Activated T-cell treated with anti-CD3 and anti-CD28 coated beads, Interleukin-2, amount 50 U/mL, for 4 hours (primary cell): Measurements from ENCODE around the gene PRR29. TPM values are rescaled to one million over a fixed set of nuclear protein-coding genes. Genes with fewer than 3 reads are reported as not detected.
"Not testable (repeated sequence)": the region's sequence is repeated elsewhere in the genome, so short reads cannot be mapped to it uniquely, and the experiment has no call there.

Experiments
- ATAC-seq, 2 donors: fragments of 200-7000 bp; cut with Tn5 transposase; one replicate each; pipeline ENCODE4 v1.10.0; 2021
- DNase-seq: peaks from one replicate; pipeline ENCODE4 v3.0.0-alpha.2; 2020
- H3K27me3 Mint-ChIP-seq: one replicate; pipeline ENCODE4 v1.8.0; 2021; ENCODE audit warnings: low read depth, mixed read lengths
- H3K36me3 Mint-ChIP-seq: one replicate; pipeline ENCODE4 v1.8.0; 2022; ENCODE audit warnings: mixed read lengths; ENCODE audit not compliant: insufficient read depth
- H3K4me1 Mint-ChIP-seq: one replicate; pipeline ENCODE4 v1.8.0; 2021; ENCODE audit warnings: low read depth, mixed read lengths
- H3K4me3 Mint-ChIP-seq: one replicate; pipeline ENCODE4 v1.8.0; 2021; ENCODE audit warnings: mild to moderate bottlenecking, moderate library complexity, mixed read lengths
- H3K9me3 Mint-ChIP-seq: one replicate; pipeline ENCODE4 v1.8.0; 2021; ENCODE audit warnings: mixed read lengths
- total RNA-seq, 3 donors: library from RNA; stranded (reverse); gene quantifications; one replicate each; pipeline ENCODE4 v1.2.1, GENCODE V29; 2021

PRR29 gene
- total RNA-seq, 3 donors from 2014 or later: 0.16 TPM; not detected in 2

GRCh38 chr17:64007838-64008282 is 9.7 kb downstream of the PRR29 start:
- ATAC-seq (no peak), DNase-seq (no peak)
- peaks cover 29% of the 10 kb centered on the region for H3K36me3 Mint-ChIP-seq
- peaks cover 57% of the 10 kb centered on the region for H3K4me1 Mint-ChIP-seq
- no peak overlapping the region for H3K4me3 Mint-ChIP-seq
- no peaks in the 10 kb centered on the region for H3K27me3 Mint-ChIP-seq
- H3K9me3 Mint-ChIP-seq: no peaks in the 10 kb centered on the region

GRCh38 chr17:64008346-64008745 is 10.2 kb downstream of the PRR29 start:
- Mint-ChIP-seq H3K4me1 (peaks cover 62% of the 10 kb centered on the region), H3K4me3 (no peak overlapping the region), H3K9me3 (no peaks in the 10 kb centered on the region), H3K36me3 (peaks cover 28% of the 10 kb centered on the region), H3K27me3 (no peaks in the 10 kb centered on the region)
- DNase-seq (no peak), ATAC-seq (no peak)

GRCh38 chr17:64008830-64009229 is 10.7 kb downstream of the PRR29 start:
- peaks cover 24% of the 10 kb centered on the region for H3K36me3 Mint-ChIP-seq
- no peaks in the 10 kb centered on the region for H3K27me3 Mint-ChIP-seq
- ATAC-seq (no peak), DNase-seq (no peak)
- peaks cover 66% of the 10 kb centered on the region for H3K4me1 Mint-ChIP-seq
- no peak overlapping the region for H3K4me3 Mint-ChIP-seq
- no peaks in the 10 kb centered on the region for H3K9me3 Mint-ChIP-seq

- DNase-seq: no peak
- H3K9me3 Mint-ChIP-seq: no peaks in the 10 kb centered on the region
- peaks cover 18% of the 10 kb centered on the region for H3K36me3 Mint-ChIP-seq
- H3K4me1 Mint-ChIP-seq: peaks cover 73% of the 10 kb centered on the region
- no peak overlapping the region for H3K4me3 Mint-ChIP-seq
- ATAC-seq: no peak
- no peaks in the 10 kb centered on the region for H3K27me3 Mint-ChIP-seq
These were observed 11.6 kb downstream of the PRR29 start for GRCh38 chr17:64009571-64010402.

GRCh38 chr17:64015447-64015846 is 17.3 kb downstream of the PRR29 start:
- ATAC-seq: no peak
- H3K4me3 Mint-ChIP-seq: peak overlapping the region; percentile 58
- peaks cover 16% of the 10 kb centered on the region for H3K36me3 Mint-ChIP-seq
- no peaks in the 10 kb centered on the region for H3K27me3 Mint-ChIP-seq
- DNase-seq: no peak
- peaks cover 69% of the 10 kb centered on the region for H3K4me1 Mint-ChIP-seq
- no peaks in the 10 kb centered on the region for H3K9me3 Mint-ChIP-seq

- DNase-seq: no peak
- Mint-ChIP-seq H3K4me1 (peaks cover 68% of the 10 kb centered on the region), H3K9me3 (no peaks in the 10 kb centered on the region), H3K36me3 (peaks cover 11% of the 10 kb centered on the region), H3K27me3 (no peaks in the 10 kb centered on the region), H3K4me3 (peak overlapping the region; percentile 79)
- ATAC-seq: no peak
These were observed 18.2 kb downstream of the PRR29 start for GRCh38 chr17:64016231-64016784.

GRCh38 chr17:64016974-64017373 is 18.8 kb downstream of the PRR29 start:
- Mint-ChIP-seq H3K9me3 (no peaks in the 10 kb centered on the region), H3K36me3 (peaks cover 7% of the 10 kb centered on the region), H3K4me3 (peak overlapping the region; percentile 79), H3K4me1 (peaks cover 65% of the 10 kb centered on the region), H3K27me3 (no peaks in the 10 kb centered on the region)
- ATAC-seq (no peak), DNase-seq (no peak)

GRCh38 chr17:64017381-64017980 is 19.3 kb downstream of the PRR29 start:
- DNase-seq: no peak

GRCh38 chr17:64019551-64019961 is 21.4 kb downstream of the PRR29 start:
- not testable (repeated sequence) for H3K27me3 Mint-ChIP-seq, H3K9me3 Mint-ChIP-seq, H3K36me3 Mint-ChIP-seq, DNase-seq
- ATAC-seq: peak; percentile 8 to 12
- Mint-ChIP-seq H3K4me3 (peak overlapping the region; percentile 95), H3K4me1 (peaks cover 68% of the 10 kb centered on the region)

More at GRCh38 chr17:64017381-64017980, 19.3 kb downstream of the PRR29 start:
- Mint-ChIP-seq H3K4me1 (peaks cover 70% of the 10 kb centered on the region), H3K36me3 (peaks cover 6% of the 10 kb centered on the region), H3K27me3 (no peaks in the 10 kb centered on the region), H3K9me3 (no peaks in the 10 kb centered on the region), H3K4me3 (peak overlapping the region; percentile 95)
- ATAC-seq: no peak

GRCh38 chr17:64020056-64020766 is 22.1 kb downstream of the PRR29 start, which contains the start of gene ICAM2:
Gene ICAM2, minus strand, starts transcription at chr17:64020633. Its CDS starts 13,942 bp downstream, at chr17:64006691.
- Mint-ChIP-seq H3K4me1 (peaks cover 70% of the 10 kb centered on the region), H3K27me3 (no peaks in the 10 kb centered on the region), H3K9me3 (no peaks in the 10 kb centered on the region), H3K36me3 (peaks cover 4% of the 10 kb centered on the region), H3K4me3 (peak within 1 kb of the TSS; percentile 95)
- ATAC-seq (peak; percentile 77 to 78), DNase-seq (peak; percentile 83)

GRCh38 chr17:64022611-64023063 is 24.5 kb downstream of the PRR29 start:
- H3K27me3 Mint-ChIP-seq: no peaks in the 10 kb centered on the region
- peaks cover 67% of the 10 kb centered on the region for H3K4me1 Mint-ChIP-seq
- ATAC-seq: no peak
- DNase-seq: no peak
- peak overlapping the region; percentile 46 for H3K4me3 Mint-ChIP-seq
- H3K36me3 Mint-ChIP-seq: peaks cover 2% of the 10 kb centered on the region
- no peaks in the 10 kb centered on the region for H3K9me3 Mint-ChIP-seq

- DNase-seq (no peak), ATAC-seq (no peak)
- Mint-ChIP-seq H3K36me3 (no peaks in the 10 kb centered on the region), H3K9me3 (no peaks in the 10 kb centered on the region), H3K27me3 (no peaks in the 10 kb centered on the region), H3K4me3 (peak overlapping the region; percentile 21), H3K4me1 (peaks cover 60% of the 10 kb centered on the region)
These were observed 26.1 kb downstream of the PRR29 start for GRCh38 chr17:64024215-64024654.

GRCh38 chr17:64024781-64025731 is 26.9 kb downstream of the PRR29 start:
- Mint-ChIP-seq H3K4me1 (peaks cover 60% of the 10 kb centered on the region), H3K4me3 (peak overlapping the region; percentile 66), H3K36me3 (no peaks in the 10 kb centered on the region), H3K9me3 (no peaks in the 10 kb centered on the region), H3K27me3 (no peaks in the 10 kb centered on the region)
- peak; percentile 38 to 45 for ATAC-seq
- DNase-seq: peak; percentile 38
